ENCODE measurements around the gene TENM3. TPM values are rescaled to one million over a fixed set of nuclear protein-coding genes. Genes with fewer than 3 reads are reported as not detected.

The TENM3 gene
- total RNA-seq, 1 experiment from 2014 or later, result 71.0 TPM

DNA sequence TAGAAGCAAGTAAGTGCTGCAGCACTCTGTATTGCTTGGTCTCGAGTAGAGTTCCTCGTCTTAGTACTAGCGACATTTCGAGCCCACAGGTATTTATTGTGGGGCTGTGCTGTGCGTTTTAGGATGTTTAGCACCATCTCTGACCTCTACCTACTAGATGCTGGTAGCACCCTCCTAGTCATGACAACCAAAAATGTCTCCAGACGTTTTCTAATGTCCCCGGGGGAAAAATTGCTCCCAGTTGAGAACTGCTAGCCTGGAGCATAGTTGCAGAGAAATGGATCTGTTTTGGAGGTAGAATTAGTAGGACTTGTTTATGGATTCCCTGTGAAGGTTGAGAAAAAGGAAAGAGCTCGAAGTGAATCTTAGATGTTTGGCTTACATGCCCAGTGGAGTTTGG is 287.2 kb downstream of the TENM3 start:
- Mint-ChIP-seq H3K9me3 (no peaks in the 10 kb centered on the region), H3K27ac (peak overlapping the region; percentile 39), H3K27me3 (ENCODE audit: low read depth) (no peaks in the 10 kb centered on the region), H3K4me1 (peaks cover 66% of the 10 kb centered on the region), H3K36me3 (no peaks in the 10 kb centered on the region), H3K4me3 (no peak overlapping the region)
- TF ChIP-seq ARID4B (CRISPR knock-in tag; IDR thresholded peaks at IDR 0.05; ENCODE audit: borderline replicate concordance) (no peak), EMX1 (CRISPR knock-in tag; IDR thresholded peaks at IDR 0.05) (no peak), NR2C2 (CRISPR knock-in tag; IDR thresholded peaks at IDR 0.05) (no peak), ZNF425 (CRISPR knock-in tag; conservative IDR thresholded peaks at IDR 0.05) (no peak), CBFB (CRISPR knock-in tag; IDR thresholded peaks at IDR 0.05; ENCODE audit: low read depth) (no peak), ZNF281 (CRISPR knock-in tag; IDR thresholded peaks at IDR 0.05) (no peak), FOXP1 (CRISPR knock-in tag; IDR thresholded peaks at IDR 0.05; ENCODE audit: borderline replicate concordance) (no peak), CTCF (IDR thresholded peaks at IDR 0.05) (no peak), HMGXB4 (CRISPR knock-in tag; IDR thresholded peaks at IDR 0.05) (no peak), SP1 (CRISPR knock-in tag; conservative IDR thresholded peaks at IDR 0.05) (no peak)
- TF ChIP-seq, protein P1, sequence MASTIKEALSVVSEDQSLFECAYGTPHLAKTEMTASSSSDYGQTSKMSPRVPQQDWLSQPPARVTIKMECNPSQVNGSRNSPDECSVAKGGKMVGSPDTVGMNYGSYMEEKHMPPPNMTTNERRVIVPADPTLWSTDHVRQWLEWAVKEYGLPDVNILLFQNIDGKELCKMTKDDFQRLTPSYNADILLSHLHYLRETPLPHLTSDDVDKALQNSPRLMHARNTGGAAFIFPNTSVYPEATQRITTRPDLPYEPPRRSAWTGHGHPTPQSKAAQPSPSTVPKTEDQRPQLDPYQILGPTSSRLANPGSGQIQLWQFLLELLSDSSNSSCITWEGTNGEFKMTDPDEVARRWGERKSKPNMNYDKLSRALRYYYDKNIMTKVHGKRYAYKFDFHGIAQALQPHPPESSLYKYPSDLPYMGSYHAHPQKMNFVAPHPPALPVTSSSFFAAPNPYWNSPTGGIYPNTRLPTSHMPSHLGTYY (CRISPR knock-in tag; IDR thresholded peaks at IDR 0.05), result no peak
- TF ChIP-seq, protein P2, sequence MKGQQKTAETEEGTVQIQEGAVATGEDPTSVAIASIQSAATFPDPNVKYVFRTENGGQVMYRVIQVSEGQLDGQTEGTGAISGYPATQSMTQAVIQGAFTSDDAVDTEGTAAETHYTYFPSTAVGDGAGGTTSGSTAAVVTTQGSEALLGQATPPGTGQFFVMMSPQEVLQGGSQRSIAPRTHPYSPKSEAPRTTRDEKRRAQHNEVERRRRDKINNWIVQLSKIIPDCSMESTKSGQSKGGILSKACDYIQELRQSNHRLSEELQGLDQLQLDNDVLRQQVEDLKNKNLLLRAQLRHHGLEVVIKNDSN (CRISPR knock-in tag; IDR thresholded peaks at IDR 0.05), result no peak
- no peak for DNase-seq (ENCODE audit: low spot score)
- no peak for ATAC-seq
- ChIA-PET CTCF (no interaction called here), POLR2A (no interaction called here)
